Natural killer cell (primary cell): ENCODE results near the gene HORMAD1. TPM values are rescaled to one million over a fixed set of nuclear protein-coding genes. Genes with fewer than 3 reads are reported as not detected.
A peak's percentile ranks its signal among the peaks of the same experiment; 100 is the strongest.

Source experiments
- ATAC-seq, 3 donors: fragments of 150-1000 bp in 2 of 3; fragments of 200-7000 bp in 1 of 3; cut with Tn5 transposase; 1 replicate in 1 of 3; 2 replicates in 2 of 3; pipeline ENCODE4 v1.10.0; 2021; ENCODE audit warnings: mild to moderate bottlenecking in 2 of 3, moderate library complexity in 2 of 3
- DNase-seq, 2 donors: peaks; one replicate each; pipeline versions ENCODE4 v3.0.0 to v3.0.0-alpha.2; 2013 to 2021; ENCODE audit warnings: mixed read lengths in 1 of 2
- H3K27ac ChIP-seq: one replicate; pipeline ENCODE4 v1.5.1; 2013; ENCODE audit warnings: mild to moderate bottlenecking, low read length
- H3K27me3 ChIP-seq: one replicate; pipeline ENCODE4 v1.6.1; 2013; ENCODE audit warnings: low read length; ENCODE audit not compliant: control insufficient read depth, insufficient read depth
- H3K36me3 ChIP-seq: one replicate; pipeline ENCODE4 v1.6.1; 2013; ENCODE audit warnings: low read length; ENCODE audit not compliant: control insufficient read depth, insufficient read depth
- H3K4me1 ChIP-seq: one replicate; pipeline ENCODE4 v1.6.1; 2013; ENCODE audit warnings: low read length; ENCODE audit not compliant: control insufficient read depth, insufficient read depth
- H3K4me3 ChIP-seq: one replicate; pipeline ENCODE4 v1.5.1; 2013; ENCODE audit warnings: low read length
- H3K9me3 ChIP-seq: one replicate; pipeline ENCODE4 v1.6.1; 2013; ENCODE audit warnings: low read length; ENCODE audit not compliant: control insufficient read depth, insufficient read depth
- H3K27ac Mint-ChIP-seq, 2 donors: one replicate each; pipeline ENCODE4 v1.8.0; 2022; ENCODE audit warnings: mild to moderate bottlenecking in 2 of 2, mixed read lengths in 2 of 2, moderate library complexity in 1 of 2
- H3K27me3 Mint-ChIP-seq, 2 donors: one replicate each; pipeline ENCODE4 v1.8.0; 2022; ENCODE audit warnings: low read depth in 2 of 2, mixed read lengths in 2 of 2
- H3K36me3 Mint-ChIP-seq: one replicate; pipeline ENCODE4 v1.8.0; 2022; ENCODE audit warnings: mixed read lengths
- H3K4me1 Mint-ChIP-seq, 2 donors: one replicate each; pipeline ENCODE4 v1.8.0; 2022; ENCODE audit warnings: mixed read lengths in 2 of 2
- H3K4me3 Mint-ChIP-seq: one replicate; pipeline ENCODE4 v1.8.0; 2022; ENCODE audit warnings: mild to moderate bottlenecking, moderate library complexity, mixed read lengths
- H3K9me3 Mint-ChIP-seq, 2 donors: one replicate each; pipeline ENCODE4 v1.8.0; 2022; ENCODE audit warnings: mixed read lengths in 2 of 2
- WGBS: methylation state at CpG from one replicate; pipeline ENCODE4 v1.1.7; 2013; ENCODE audit warnings: missing lambda C conversion rate; ENCODE audit not compliant: insufficient coverage; 5-methylcytosine and 5-hydroxymethylcytosine counted together
- intact Hi-C: fragments of 100-400 bp; cut with micrococcal nuclease; formaldehyde crosslinking; loops from one replicate; pipeline ENCODE4 v1.14.2; 2022
- total RNA-seq, 4 donors: library from RNA; stranded (reverse); fragments of 120-200 nt in 1 of 4; gene quantifications; one replicate each; pipeline versions ENCODE4 v1.2.3 to v1.2.4, GENCODE V29; 2013 to 2022
- TF ChIP-seq, protein P1 (sequence below): fragments of 200-600 bp; IDR thresholded peaks from one replicate; pipeline ENCODE4 v1.8.0; 2022; ENCODE audit warnings: antibody characterized with exemption

HORMAD1 gene
- total RNA-seq, 3 donors from 2014 or later (not counting 1 experiment from before 2014, with no cell fraction given), result 0.57 to 0.65 TPM; not detected in 1

DNA sequence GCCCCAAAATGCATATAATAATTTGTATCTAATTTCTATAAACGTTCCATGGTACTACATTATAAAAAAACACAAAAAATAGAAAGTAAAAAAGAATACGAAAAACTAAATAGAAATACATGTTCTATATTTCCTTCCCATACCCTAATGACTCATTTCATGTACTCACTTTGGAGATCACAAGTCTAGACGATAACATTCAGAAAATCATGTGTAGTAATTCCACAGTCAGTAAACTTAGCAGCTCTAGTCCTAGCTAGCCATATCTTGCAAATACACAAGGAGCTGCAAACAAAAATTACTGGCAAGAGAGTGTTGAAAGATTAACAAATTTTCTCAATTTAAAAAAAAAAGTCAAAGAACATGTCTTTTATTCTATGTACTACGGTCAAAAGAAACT, 25.1 kb downstream of the HORMAD1 start:
- no peaks in the 10 kb centered on the region for H3K4me1 ChIP-seq
- no peak overlapping the region for H3K27ac ChIP-seq
- H3K36me3 ChIP-seq, result peaks cover 29% of the 10 kb centered on the region
- Mint-ChIP-seq H3K4me3 (peak overlapping the region; percentile 28), H3K9me3 (no peaks in the 10 kb centered on the region), H3K4me1 (peaks cover 13 to 19% of the 10 kb centered on the region in 2 donors), H3K27ac (peak overlapping the region in 1 of 2 donors; percentile 66), H3K27me3 (peaks cover 0 to 3% of the 10 kb centered on the region in 2 donors), H3K36me3 (peaks cover 5% of the 10 kb centered on the region)
- WGBS, result 60% methylated on average over 1 of the region's 4 CpGs
- TF ChIP-seq, protein P1, sequence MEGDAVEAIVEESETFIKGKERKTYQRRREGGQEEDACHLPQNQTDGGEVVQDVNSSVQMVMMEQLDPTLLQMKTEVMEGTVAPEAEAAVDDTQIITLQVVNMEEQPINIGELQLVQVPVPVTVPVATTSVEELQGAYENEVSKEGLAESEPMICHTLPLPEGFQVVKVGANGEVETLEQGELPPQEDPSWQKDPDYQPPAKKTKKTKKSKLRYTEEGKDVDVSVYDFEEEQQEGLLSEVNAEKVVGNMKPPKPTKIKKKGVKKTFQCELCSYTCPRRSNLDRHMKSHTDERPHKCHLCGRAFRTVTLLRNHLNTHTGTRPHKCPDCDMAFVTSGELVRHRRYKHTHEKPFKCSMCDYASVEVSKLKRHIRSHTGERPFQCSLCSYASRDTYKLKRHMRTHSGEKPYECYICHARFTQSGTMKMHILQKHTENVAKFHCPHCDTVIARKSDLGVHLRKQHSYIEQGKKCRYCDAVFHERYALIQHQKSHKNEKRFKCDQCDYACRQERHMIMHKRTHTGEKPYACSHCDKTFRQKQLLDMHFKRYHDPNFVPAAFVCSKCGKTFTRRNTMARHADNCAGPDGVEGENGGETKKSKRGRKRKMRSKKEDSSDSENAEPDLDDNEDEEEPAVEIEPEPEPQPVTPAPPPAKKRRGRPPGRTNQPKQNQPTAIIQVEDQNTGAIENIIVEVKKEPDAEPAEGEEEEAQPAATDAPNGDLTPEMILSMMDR, result no peak
- ATAC-seq (no peak), DNase-seq (no peak)
- H3K9me3 ChIP-seq, result no peaks in the 10 kb centered on the region
- no peaks in the 10 kb centered on the region for H3K27me3 ChIP-seq
- intact Hi-C loops, result loop anchor here (5.0 kb wide), 1 partner anchor 133 kb away; no protein-coding TSS in a partner anchor
- no peak overlapping the region for H3K4me3 ChIP-seq

GRCh38 chr1:150692720-150693119, 28.0 kb downstream of the HORMAD1 start:
- WGBS, result 91% methylated on average over 3 of the region's 3 CpGs
- no peak for DNase-seq
- intact Hi-C loops, result no loop called here
- Histone ChIP-seq H3K36me3 (peaks cover 39% of the 10 kb centered on the region), H3K9me3 (no peaks in the 10 kb centered on the region), H3K4me3 (no peak overlapping the region), H3K4me1 (no peaks in the 10 kb centered on the region), H3K27me3 (no peaks in the 10 kb centered on the region), H3K27ac (no peak overlapping the region)
- Mint-ChIP-seq H3K36me3 (peaks cover 5% of the 10 kb centered on the region), H3K9me3 (no peaks in the 10 kb centered on the region), H3K4me1 (peaks cover 10 to 15% of the 10 kb centered on the region in 2 donors), H3K27me3 (no peaks in the 10 kb centered on the region), H3K27ac (no peak overlapping the region), H3K4me3 (no peak overlapping the region)
- TF ChIP-seq, protein P1, result no peak
- no peak for ATAC-seq

GRCh38 chr1:150688763-150689162, 31.9 kb downstream of the HORMAD1 start:
- peaks cover 11% of the 10 kb centered on the region for H3K4me1 ChIP-seq
- intact Hi-C loops, result no loop called here
- no peak for DNase-seq
- H3K36me3 ChIP-seq, result peaks cover 31% of the 10 kb centered on the region
- no peak overlapping the region for H3K4me3 ChIP-seq
- Mint-ChIP-seq H3K27me3 (no peaks in the 10 kb centered on the region), H3K9me3 (no peaks in the 10 kb centered on the region), H3K4me1 (peaks cover 4 to 9% of the 10 kb centered on the region in 2 donors), H3K36me3 (no peaks in the 10 kb centered on the region), H3K27ac (no peak overlapping the region), H3K4me3 (no peak overlapping the region)
- 95% methylated on average over 1 of the region's 1 CpG for WGBS
- H3K27me3 ChIP-seq, result no peaks in the 10 kb centered on the region
- TF ChIP-seq, protein P1, result no peak
- no peaks in the 10 kb centered on the region for H3K9me3 ChIP-seq
- no peak overlapping the region for H3K27ac ChIP-seq
- ATAC-seq, result no peak

GRCh38 chr1:150686275-150686674, 34.4 kb downstream of the HORMAD1 start:
- H3K36me3 Mint-ChIP-seq, result no peaks in the 10 kb centered on the region
- no peak for ATAC-seq
- Histone ChIP-seq H3K4me1 (peaks cover 15% of the 10 kb centered on the region), H3K27me3 (no peaks in the 10 kb centered on the region), H3K4me3 (no peak overlapping the region), H3K36me3 (peaks cover 15% of the 10 kb centered on the region), H3K9me3 (no peaks in the 10 kb centered on the region), H3K27ac (no peak overlapping the region)
- no peaks in the 10 kb centered on the region for H3K27me3 Mint-ChIP-seq
- H3K4me1 Mint-ChIP-seq, result peaks cover 6 to 11% of the 10 kb centered on the region in 2 donors
- no peak for DNase-seq
- TF ChIP-seq, protein P1, result no peak
- WGBS, result 100% methylated on average over 3 of the region's 3 CpGs
- no peak overlapping the region for H3K4me3 Mint-ChIP-seq
- intact Hi-C loops, result no loop called here
- no peaks in the 10 kb centered on the region for H3K9me3 Mint-ChIP-seq
- no peak overlapping the region for H3K27ac Mint-ChIP-seq
